ENCODE results near the gene LRMDA.
A peak's percentile ranks its signal among the peaks of the same experiment; 100 is the strongest.

LRMDA gene

GRCh38 chr10:75425291-75426079, 5.9 kb upstream of the LRMDA start:
- DNase-seq (ENCODE audit: low read depth), result no peak

- DNase-seq (ENCODE audit: low read depth), result no peak
Observed at GRCh38 chr10:75426880-75427279, 4.5 kb upstream of the LRMDA start.

GRCh38 chr10:75427951-75428350, 3.5 kb upstream of the LRMDA start:
- DNase-seq (ENCODE audit: low read depth), result no peak

- peak; percentile 47 for DNase-seq (ENCODE audit: low read depth)
Observed at GRCh38 chr10:75428434-75429158, 2.8 kb upstream of the LRMDA start.

- no peak for DNase-seq (ENCODE audit: low read depth)
Observed at GRCh38 chr10:75429159-75429827, 2.1 kb upstream of the LRMDA start.

- DNase-seq (ENCODE audit: low read depth), result no peak
Observed at GRCh38 chr10:75430000-75430763, 1.2 kb upstream of the LRMDA start.

- DNase-seq (ENCODE audit: low read depth), result no peak
Observed at GRCh38 chr10:75432176-75432575, 752 bp downstream of the LRMDA start.

GRCh38 chr10:75432763-75433162, 1.3 kb downstream of the LRMDA start:
- DNase-seq (ENCODE audit: low read depth), result no peak

- DNase-seq (ENCODE audit: low read depth), result no peak
Observed at GRCh38 chr10:75433216-75433615, 1.8 kb downstream of the LRMDA start.

- peak; percentile 4 for DNase-seq (ENCODE audit: low read depth)
Observed at GRCh38 chr10:75434291-75434690, 2.9 kb downstream of the LRMDA start.

GRCh38 chr10:75435291-75435690, 3.9 kb downstream of the LRMDA start:
- no peak for DNase-seq (ENCODE audit: low read depth)

GRCh38 chr10:75436896-75437295, 5.5 kb downstream of the LRMDA start:
- no peak for DNase-seq (ENCODE audit: low read depth)

- no peak for DNase-seq (ENCODE audit: low read depth)
Observed at GRCh38 chr10:75437693-75438092, 6.3 kb downstream of the LRMDA start.

GRCh38 chr10:75438275-75438674, 6.9 kb downstream of the LRMDA start:
- no peak for DNase-seq (ENCODE audit: low read depth)

GRCh38 chr10:75439811-75440210, 8.4 kb downstream of the LRMDA start:
- DNase-seq (ENCODE audit: low read depth), result no peak

GRCh38 chr10:75440271-75440793, 8.9 kb downstream of the LRMDA start:
- DNase-seq (ENCODE audit: low read depth), result no peak

- no peak for DNase-seq (ENCODE audit: low read depth)
Observed at GRCh38 chr10:75441196-75441595, 9.8 kb downstream of the LRMDA start.

GRCh38 chr10:75441682-75442081, 10.3 kb downstream of the LRMDA start:
- no peak for DNase-seq (ENCODE audit: low read depth)

GRCh38 chr10:75443362-75443761, 11.9 kb downstream of the LRMDA start:
- DNase-seq (ENCODE audit: low read depth), result no peak

- DNase-seq (ENCODE audit: low read depth), result peak; percentile 34
Observed at GRCh38 chr10:75444781-75445386, 13.5 kb downstream of the LRMDA start.

- DNase-seq (ENCODE audit: low read depth), result no peak
Observed at GRCh38 chr10:75446508-75446907, 15.1 kb downstream of the LRMDA start.

- DNase-seq (ENCODE audit: low read depth), result no peak
Observed at GRCh38 chr10:75448166-75448565, 16.7 kb downstream of the LRMDA start.

Measured in ELR (cell line).